H1 (cell line): Measurements from ENCODE around the gene ZNF200. TPM values are rescaled to one million over a fixed set of nuclear protein-coding genes. Genes with fewer than 3 reads are reported as not detected.

ENCODE experiments used
- CTCF ChIA-PET: fragments of 300-600 bp; sonication (Branson Sonifier 250); formaldehyde crosslinking; loops from one replicate; lab custom pipeline; 2021; ENCODE audit not compliant: partially characterized antibody; lab: Charles Lee
- POLR2A ChIA-PET: fragments of 300-600 bp; sonication (Branson Sonifier 250); formaldehyde crosslinking; loops from one replicate; lab custom pipeline; 2021; ENCODE audit warnings: inconsistent platforms; ENCODE audit not compliant: partially characterized antibody; lab: Charles Lee
- DNase-seq, 2 experiments: peaks; one replicate each; pipeline versions ENCODE4 v3.0.0 to v3.0.0-alpha.2; 2010 to 2022; ENCODE audit warnings: low spot score in 2 of 2, low read depth in 1 of 2, mixed read lengths in 1 of 2
- FAIRE-seq: peaks from 2 replicates; lab custom pipeline; 2011; peaks lifted over from hg19 to GRCh38; lab: Jason Lieb, UNC
- H2AFZ ChIP-seq: 2 replicates; pipeline ENCODE4 v1.8.1; 2012; ENCODE audit warnings: low read length, inconsistent platforms
- H2AK5ac ChIP-seq: 2 replicates; pipeline ENCODE4 v1.6.1; 2013; ENCODE audit warnings: low read depth, low read length
- H2BK120ac ChIP-seq: replicated peaks from 2 replicates; pipeline ENCODE3; 2013; ENCODE audit warnings: low read depth, low read length, inconsistent platforms
- H2BK12ac ChIP-seq: 2 replicates; pipeline ENCODE4 v1.6.1; 2013; ENCODE audit warnings: low read depth, low read length
- H2BK15ac ChIP-seq: 2 replicates; pipeline ENCODE4 v1.6.1; 2013; ENCODE audit warnings: low read length
- H2BK20ac ChIP-seq: 2 replicates; pipeline ENCODE4 v1.6.1; 2013; ENCODE audit warnings: low read length
- H2BK5ac ChIP-seq: 2 replicates; pipeline ENCODE4 v1.6.1; 2013; ENCODE audit warnings: low read depth, low read length
- H3K14ac ChIP-seq: 2 replicates; pipeline ENCODE4 v1.6.1; 2013; ENCODE audit warnings: inconsistent platforms; ENCODE audit not compliant: insufficient read length
- H3K18ac ChIP-seq: 2 replicates; pipeline ENCODE4 v1.6.1; 2013; ENCODE audit warnings: low read length; ENCODE audit errors: extremely low read depth
- H3K23ac ChIP-seq: 2 replicates; pipeline ENCODE4 v1.6.1; 2013; ENCODE audit warnings: inconsistent platforms; ENCODE audit not compliant: insufficient read length
- H3K23me2 ChIP-seq: 2 replicates; pipeline ENCODE4 v1.6.1; 2013; ENCODE audit warnings: low read depth, low read length
- H3K27ac ChIP-seq: 2 replicates; pipeline ENCODE4 v1.6.1; 2011; ENCODE audit warnings: low read depth, low read length, inconsistent platforms
- H3K27me3 ChIP-seq, 4 experiments: replicated peaks in 1 of 4; 1 replicate in 1 of 4; 2 replicates in 3 of 4; pipeline versions ENCODE4 v1.6.1 to v1.8.1; 2011 to 2013; ENCODE audit warnings: low read length in 3 of 4, mild to moderate bottlenecking in 3 of 4, inconsistent platforms in 2 of 4, mixed read lengths in 2 of 4, moderate library complexity in 1 of 4; ENCODE audit not compliant: control insufficient read depth in 3 of 4, insufficient read depth in 3 of 4; ENCODE audit errors: extremely low read depth in 1 of 4
- H3K36me3 ChIP-seq, 4 experiments: 2 replicates each; pipeline versions ENCODE4 v1.6.1 to v1.8.1; 2011 to 2013; ENCODE audit warnings: mild to moderate bottlenecking in 4 of 4, low read length in 3 of 4, moderate library complexity in 2 of 4, control low read depth in 1 of 4, inconsistent platforms in 1 of 4; ENCODE audit not compliant: insufficient read depth in 4 of 4, control insufficient read depth in 2 of 4
- H3K4ac ChIP-seq: replicated peaks from 2 replicates; pipeline ENCODE3; 2013; ENCODE audit warnings: low read length, low read depth, mixed read lengths, inconsistent platforms; ENCODE audit not compliant: insufficient read length
- H3K4me1 ChIP-seq, 4 experiments: replicated peaks in 1 of 4; 1 replicate in 1 of 4; 2 replicates in 3 of 4; pipeline versions ENCODE4 v1.6.1 to v1.8.1; 2011 to 2013; ENCODE audit warnings: low read length in 3 of 4, inconsistent platforms in 2 of 4, mixed read lengths in 1 of 4; ENCODE audit not compliant: insufficient read depth in 4 of 4, control insufficient read depth in 3 of 4
- H3K4me2 ChIP-seq, 2 experiments: 2 replicates each; pipeline versions ENCODE4 v1.6.1 to v1.8.1; 2011 to 2013; ENCODE audit warnings: low read depth in 2 of 2, low read length in 2 of 2, control low read depth in 1 of 2, inconsistent platforms in 1 of 2, mild to moderate bottlenecking in 1 of 2; ENCODE audit not compliant: insufficient read depth in 1 of 2
- H3K4me3 ChIP-seq, 4 experiments: fragments of 200-600, 300-600 bp in 1 of 4; sonication (generic), shearing (Covaris generic), sonication (Bioruptor Twin) in 1 of 4; 2 replicates each; pipeline versions ENCODE4 v1.5.1 to v1.8.1; 2011 to 2016; ENCODE audit warnings: low read length in 4 of 4, low read depth in 3 of 4, control low read depth in 2 of 4, inconsistent platforms in 2 of 4, mild to moderate bottlenecking in 2 of 4, mixed read lengths in 1 of 4, moderate library complexity in 1 of 4; ENCODE audit not compliant: insufficient read depth in 2 of 4; ENCODE audit errors: extremely low read depth in 1 of 4
- H3K56ac ChIP-seq: replicated peaks from 2 replicates; pipeline ENCODE3; 2013; ENCODE audit warnings: low read depth, mild to moderate bottlenecking, mixed read lengths, low read length, inconsistent platforms; ENCODE audit not compliant: insufficient read length
- H3K79me1 ChIP-seq: 2 replicates; pipeline ENCODE4 v1.6.1; 2013; ENCODE audit warnings: low read depth, low read length, control low read depth
- H3K79me2 ChIP-seq, 2 experiments: 2 replicates each; pipeline versions ENCODE4 v1.6.1 to v1.8.1; 2012 to 2013; ENCODE audit warnings: low read length in 2 of 2, mild to moderate bottlenecking in 2 of 2, inconsistent platforms in 1 of 2; ENCODE audit not compliant: insufficient read depth in 2 of 2, control insufficient read depth in 1 of 2
- H3K9ac ChIP-seq, 4 experiments: replicated peaks in 1 of 4; 1 replicate in 1 of 4; 2 replicates in 3 of 4; pipeline versions ENCODE4 v1.6.1 to v1.8.1; 2011 to 2013; ENCODE audit warnings: low read depth in 3 of 4, low read length in 3 of 4, control low read depth in 2 of 4, mild to moderate bottlenecking in 2 of 4, moderate library complexity in 2 of 4, inconsistent platforms in 1 of 4; ENCODE audit errors: extremely low read depth in 1 of 4
- H3K9me3 ChIP-seq, 2 experiments: 2 replicates each; pipeline versions ENCODE4 v1.6.1 to v1.8.1; 2012 to 2013; ENCODE audit warnings: mild to moderate bottlenecking in 2 of 2, moderate library complexity in 2 of 2, control low read depth in 1 of 2, inconsistent platforms in 1 of 2, low read depth in 1 of 2, low read length in 1 of 2, mixed read lengths in 1 of 2; ENCODE audit not compliant: insufficient read depth in 2 of 2
- H4K20me1 ChIP-seq, 2 experiments: replicated peaks in 1 of 2; 2 replicates each; pipeline versions ENCODE3 to v1.8.1; 2011 to 2013; ENCODE audit warnings: inconsistent platforms in 2 of 2, low read length in 2 of 2, mild to moderate bottlenecking in 1 of 2; ENCODE audit not compliant: insufficient read depth in 2 of 2, control insufficient read depth in 1 of 2
- H4K5ac ChIP-seq: 2 replicates; pipeline ENCODE4 v1.6.1; 2013; ENCODE audit warnings: low read length, low read depth, mixed read lengths, inconsistent platforms; ENCODE audit not compliant: insufficient read length
- H4K8ac ChIP-seq: 2 replicates; pipeline ENCODE4 v1.8.0; 2013; ENCODE audit warnings: mild to moderate bottlenecking, moderate library complexity, low read length, inconsistent platforms; ENCODE audit not compliant: insufficient read depth; ENCODE audit errors: extremely low read depth
- H4K91ac ChIP-seq: replicated peaks from 2 replicates; pipeline ENCODE3; 2013; ENCODE audit warnings: low read length, mixed read lengths, inconsistent platforms; ENCODE audit not compliant: insufficient read length
- ATF2 ChIP-seq: IDR thresholded peaks from 2 replicates; pipeline ENCODE4 v1.6.1; 2012; ENCODE audit warnings: low read length, inconsistent platforms
- ATF3 ChIP-seq: IDR thresholded peaks from 2 replicates; pipeline ENCODE4 v1.6.1; 2011; ENCODE audit warnings: low read depth, mild to moderate bottlenecking, low read length; ENCODE audit not compliant: insufficient read depth
- CBX5 ChIP-seq: fragments of 300-800, 300-1000 bp; sonication (generic); IDR thresholded peaks from 2 replicates; pipeline ENCODE4 v1.7.1; 2016; ENCODE audit warnings: antibody characterized with exemption, low read length, low read depth
- CEBPB ChIP-seq: IDR thresholded peaks from 2 replicates; pipeline ENCODE4 v1.6.1; 2012; ENCODE audit warnings: low read depth, low read length
- CTBP2 ChIP-seq: IDR thresholded peaks from 2 replicates; pipeline ENCODE4 v1.7.0; 2011; ENCODE audit warnings: borderline replicate concordance, mild to moderate bottlenecking, moderate library complexity, mixed read lengths, low read length; ENCODE audit not compliant: insufficient read depth, insufficient read length
- KDM4A ChIP-seq: IDR thresholded peaks from one replicate; pipeline ENCODE4 v1.7.1; 2012; ENCODE audit warnings: low read depth, mild to moderate bottlenecking, moderate library complexity, low read length, inconsistent platforms; ENCODE audit not compliant: severe bottlenecking
- SIRT6 ChIP-seq: IDR thresholded peaks from one replicate; pipeline ENCODE4 v1.7.1; 2012; ENCODE audit warnings: low read length, inconsistent platforms
- TAF1 ChIP-seq: IDR thresholded peaks from 2 replicates; pipeline ENCODE4 v1.6.1; 2011; ENCODE audit warnings: mild to moderate bottlenecking, low read depth, low read length
- ZNF274 ChIP-seq: IDR thresholded peaks from 2 replicates; pipeline ENCODE4 v1.7.0; 2012; ENCODE audit warnings: low read length, borderline replicate concordance; ENCODE audit errors: extremely low read depth
- WGBS, 2 experiments: shearing (Covaris generic) in 1 of 2; methylation state at CpG; one replicate each; pipeline versions ENCODE4 v1.1.6 to v1.1.7; 2013 to 2015; ENCODE audit warnings: low lambda C conversion rate in 2 of 2, mixed read lengths in 2 of 2, inconsistent platforms in 1 of 2, low coverage in 1 of 2, missing lambda C conversion rate in 1 of 2; ENCODE audit not compliant: insufficient replicate concordance in 2 of 2, insufficient coverage in 1 of 2, insufficient read length in 1 of 2; ENCODE audit errors: extremely low coverage in 1 of 2, missing lambda C conversion rate in 1 of 2; 5-methylcytosine and 5-hydroxymethylcytosine counted together
- polyA plus RNA-seq, 7 experiments: library from polyadenylated mRNA; depleted of rRNA in 3 of 7; stranded (reverse) in 5 of 7; unstranded in 2 of 7; fragments of >200 nt in 5 of 7; fragments of 200-250 nt in 2 of 7; gene quantifications; 1 replicate in 5 of 7; 2 replicates in 1 of 7; 4 replicates in 1 of 7; pipeline versions ENCODE4 v1.2.1 to v1.2.3, GENCODE V29; 2011 to 2013; ENCODE audit warnings: missing spikeins in 2 of 7, mixed read lengths in 2 of 7
- total RNA-seq: library from RNA; stranded (reverse); fragmentation: NEBNext Ultra II Directional; extraction: Animal tissue kit (Norgen Biotek cat#: 25700); gene quantifications from 2 replicates; pipeline ENCODE4 v1.2.1, GENCODE V29; 2021
- TF ChIP-seq, protein P1 (sequence below): IDR thresholded peaks from 2 replicates; pipeline ENCODE4 v1.6.1; 2012; ENCODE audit warnings: inconsistent platforms

Gene ZNF200
- total and polyA plus RNA-seq, 2 of the 8 experiments (the other 6 are each of a cell fraction or from before 2014, with no cell fraction given), result 2.7 to 9.9 TPM

DNA sequence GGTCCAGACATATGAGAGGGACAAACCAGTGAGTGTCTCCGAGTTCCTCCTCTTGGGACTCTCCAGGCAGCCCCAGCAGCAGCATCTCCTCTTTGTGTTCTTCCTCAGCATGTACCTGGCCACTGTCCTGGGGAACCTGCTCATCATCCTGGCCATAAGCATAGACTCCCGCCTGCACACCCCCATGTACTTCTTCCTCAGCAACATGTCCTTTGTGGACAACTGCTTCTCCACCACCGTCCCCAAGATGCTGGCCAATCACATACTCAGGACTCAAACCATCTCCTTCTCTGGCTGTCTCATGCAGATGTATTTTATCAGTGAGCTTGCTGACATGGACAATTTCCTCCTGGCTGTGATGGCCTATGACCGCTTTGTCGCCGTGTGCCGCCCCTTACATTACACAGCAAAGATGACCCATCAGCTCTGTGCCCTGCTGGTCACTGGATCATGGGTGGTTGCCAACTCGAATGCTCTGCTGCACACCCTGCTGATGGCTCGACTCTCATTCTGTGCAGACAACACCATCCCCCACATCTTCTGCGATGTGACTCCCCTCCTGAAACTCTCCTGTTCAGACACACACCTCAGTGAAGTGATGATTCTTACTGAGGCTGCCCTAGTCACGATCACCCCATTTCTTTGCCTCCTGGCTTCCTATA lies 19.2 kb downstream of the ZNF200 start:
- Histone ChIP-seq H2AFZ (no peak overlapping the region), H3K4me3 (no peak overlapping the region), H4K8ac (no peak overlapping the region), H3K23me2 (no peaks in the 10 kb centered on the region), H2AK5ac (no peak overlapping the region), H3K27ac (no peak overlapping the region), H3K23ac (no peak overlapping the region), H3K14ac (no peak overlapping the region), H4K20me1 (no peaks in the 10 kb centered on the region), H2BK15ac (no peak overlapping the region), H2BK5ac (no peak overlapping the region), H2BK120ac (no peak overlapping the region), H3K18ac (no peak overlapping the region), H3K4me1 (no peaks in the 10 kb centered on the region), H3K36me3 (no peaks in the 10 kb centered on the region), H3K79me2 (no peaks in the 10 kb centered on the region), H3K4ac (no peak overlapping the region), H2BK12ac (no peak overlapping the region), H3K9me3 (peaks cover 36 to 53% of the 10 kb centered on the region in 2 experiments), H4K91ac (no peak overlapping the region), H3K9ac (no peak overlapping the region), H2BK20ac (no peak overlapping the region), H3K56ac (no peak overlapping the region), H4K5ac (no peak overlapping the region), H3K27me3 (no peaks in the 10 kb centered on the region), H3K4me2 (no peak overlapping the region), H3K79me1 (no peaks in the 10 kb centered on the region)
- no peak for DNase-seq
- no peak for FAIRE-seq
- ChIA-PET POLR2A (no interaction called here), CTCF (interaction anchor here (0.6 kb wide), 1 partner anchor 229 kb away, joined by 4 read pairs; no protein-coding TSS in a partner anchor)
- WGBS, 2 experiments, result 81% methylated on average over 11 of the region's 11 CpGs; no CpG with 5 or more reads in 1 of the 2 experiments
- TF ChIP-seq ATF3 (no peak), CTBP2 (no peak), SIRT6 (no peak), TAF1 (no peak), CBX5 (no peak), ZNF274 (no peak), KDM4A (no peak), ATF2 (no peak), CEBPB (no peak)
- TF ChIP-seq, protein P1, sequence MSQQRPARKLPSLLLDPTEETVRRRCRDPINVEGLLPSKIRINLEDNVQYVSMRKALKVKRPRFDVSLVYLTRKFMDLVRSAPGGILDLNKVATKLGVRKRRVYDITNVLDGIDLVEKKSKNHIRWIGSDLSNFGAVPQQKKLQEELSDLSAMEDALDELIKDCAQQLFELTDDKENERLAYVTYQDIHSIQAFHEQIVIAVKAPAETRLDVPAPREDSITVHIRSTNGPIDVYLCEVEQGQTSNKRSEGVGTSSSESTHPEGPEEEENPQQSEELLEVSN, result no peak
